GM21526 (cell line): ENCODE measurements around the gene EIPR1.
A peak's percentile ranks its signal among the peaks of the same experiment; 100 is the strongest.

Experiments
- ATAC-seq: cut with Tn5 transposase; IDR thresholded peaks from one replicate; pipeline ENCODE4 v1.9.1; 2021; ENCODE audit warnings: moderate library complexity; ENCODE audit not compliant: unreplicated experiment, low FRiP score

The EIPR1 gene

GRCh38 chr2:3256605-3257004, 121.0 kb downstream of the EIPR1 start:
- no peak for ATAC-seq

GRCh38 chr2:3256157-3256556, 121.5 kb downstream of the EIPR1 start:
- no peak for ATAC-seq

GRCh38 chr2:3254442-3254941, 123.1 kb downstream of the EIPR1 start:
- peak; percentile 73 for ATAC-seq

- ATAC-seq, result peak; percentile 1
Measured at GRCh38 chr2:3253913-3254441, 123.6 kb downstream of the EIPR1 start.

- ATAC-seq, result no peak
Measured at GRCh38 chr2:3251946-3252345, 125.7 kb downstream of the EIPR1 start.

GRCh38 chr2:3249476-3249962, 128.1 kb downstream of the EIPR1 start:
- ATAC-seq, result no peak

- ATAC-seq, result no peak
Measured at GRCh38 chr2:3248754-3249475, 128.7 kb downstream of the EIPR1 start.

GRCh38 chr2:3246928-3247714, 130.5 kb downstream of the EIPR1 start:
- ATAC-seq, result no peak

GRCh38 chr2:3246406-3246805, 131.2 kb downstream of the EIPR1 start:
- no peak for ATAC-seq

GRCh38 chr2:3244486-3244885, 133.1 kb downstream of the EIPR1 start:
- ATAC-seq, result no peak

GRCh38 chr2:3243804-3244203, 133.8 kb downstream of the EIPR1 start:
- no peak for ATAC-seq

- ATAC-seq, result no peak
Measured at GRCh38 chr2:3242747-3243369, 134.8 kb downstream of the EIPR1 start.

- no peak for ATAC-seq
Measured at GRCh38 chr2:3241971-3242746, 135.5 kb downstream of the EIPR1 start.

- ATAC-seq, result peak; percentile 64
Measured at GRCh38 chr2:3238951-3239841, 138.4 kb downstream of the EIPR1 start.

- ATAC-seq, result no peak
Measured at GRCh38 chr2:3236300-3237045, 141.1 kb downstream of the EIPR1 start.

GRCh38 chr2:3233877-3234276, 143.7 kb downstream of the EIPR1 start:
- ATAC-seq, result no peak

GRCh38 chr2:3229221-3229620, 148.4 kb downstream of the EIPR1 start:
- ATAC-seq, result no peak

GRCh38 chr2:3224681-3225080, 152.9 kb downstream of the EIPR1 start:
- no peak for ATAC-seq
